ENCODE results near the gene CHD8. TPM values are rescaled to one million over a fixed set of nuclear protein-coding genes. Genes with fewer than 3 reads are reported as not detected.

Gene CHD8
- total RNA-seq, 1 experiment from 2014 or later: 64.7 TPM

DNA sequence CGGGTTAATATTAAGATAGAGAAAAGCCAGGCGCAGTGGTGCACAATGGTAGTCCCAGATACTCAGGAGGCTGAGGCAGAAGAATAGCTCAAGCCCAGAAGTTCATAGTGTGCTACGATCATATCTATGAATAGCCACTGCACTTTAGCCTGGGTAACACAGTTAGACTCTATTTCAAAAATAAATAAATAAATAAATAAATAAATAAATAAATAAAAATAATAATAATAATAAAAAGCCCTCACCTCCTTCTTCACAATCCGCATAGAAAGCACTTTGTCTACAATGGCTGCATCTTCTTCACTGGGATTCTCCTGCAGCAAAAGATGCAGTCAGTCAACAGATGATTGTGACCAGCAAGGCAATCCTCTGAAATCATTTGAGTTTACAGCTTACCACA lies 40.6 kb downstream of the CHD8 start:
- Histone ChIP-seq H3K27me3 (ENCODE audit: control insufficient read depth, insufficient read depth, low read length) (no peaks in the 10 kb centered on the region), H3K9me3 (ENCODE audit: control insufficient read depth, insufficient read depth, low read depth, low read length) (no peaks in the 10 kb centered on the region), H3K4me1 (ENCODE audit: control insufficient read depth, insufficient read depth, low read length) (no peaks in the 10 kb centered on the region), H3K27ac (ENCODE audit: low read length) (no peak overlapping the region), H3K4me3 (ENCODE audit: low read depth in 2 of 2, low read length in 2 of 2) (no peak overlapping the region), H3K36me3 (ENCODE audit: control insufficient read depth, insufficient read depth, low read length) (peaks cover 32% of the 10 kb centered on the region)
- intact Hi-C loops (cut with micrococcal nuclease; ENCODE audit: unreplicated experiment) (no loop called here), in situ Hi-C loops (cut with HindIII; ENCODE audit: low pct_unique_long_range_greater_than_20kb, low sequenced_read_pairs) (no loop called here)
- BruUV-seq (replicated peaks): no TSS peak
- ChIA-PET POLR2A (no interaction called here), CTCF (no interaction called here)
- TF ChIP-seq TCF7L2 (IDR thresholded peaks at IDR 0.05; ENCODE audit: low read depth, low read length) (no peak), POLR2AphosphoS5 (IDR thresholded peaks at IDR 0.05; ENCODE audit: low read depth, low read length) (no peak)
- TF ChIP-seq, protein P1, sequence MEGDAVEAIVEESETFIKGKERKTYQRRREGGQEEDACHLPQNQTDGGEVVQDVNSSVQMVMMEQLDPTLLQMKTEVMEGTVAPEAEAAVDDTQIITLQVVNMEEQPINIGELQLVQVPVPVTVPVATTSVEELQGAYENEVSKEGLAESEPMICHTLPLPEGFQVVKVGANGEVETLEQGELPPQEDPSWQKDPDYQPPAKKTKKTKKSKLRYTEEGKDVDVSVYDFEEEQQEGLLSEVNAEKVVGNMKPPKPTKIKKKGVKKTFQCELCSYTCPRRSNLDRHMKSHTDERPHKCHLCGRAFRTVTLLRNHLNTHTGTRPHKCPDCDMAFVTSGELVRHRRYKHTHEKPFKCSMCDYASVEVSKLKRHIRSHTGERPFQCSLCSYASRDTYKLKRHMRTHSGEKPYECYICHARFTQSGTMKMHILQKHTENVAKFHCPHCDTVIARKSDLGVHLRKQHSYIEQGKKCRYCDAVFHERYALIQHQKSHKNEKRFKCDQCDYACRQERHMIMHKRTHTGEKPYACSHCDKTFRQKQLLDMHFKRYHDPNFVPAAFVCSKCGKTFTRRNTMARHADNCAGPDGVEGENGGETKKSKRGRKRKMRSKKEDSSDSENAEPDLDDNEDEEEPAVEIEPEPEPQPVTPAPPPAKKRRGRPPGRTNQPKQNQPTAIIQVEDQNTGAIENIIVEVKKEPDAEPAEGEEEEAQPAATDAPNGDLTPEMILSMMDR (IDR thresholded peaks at IDR 0.05): no peak
- TF ChIP-seq, protein P2, sequence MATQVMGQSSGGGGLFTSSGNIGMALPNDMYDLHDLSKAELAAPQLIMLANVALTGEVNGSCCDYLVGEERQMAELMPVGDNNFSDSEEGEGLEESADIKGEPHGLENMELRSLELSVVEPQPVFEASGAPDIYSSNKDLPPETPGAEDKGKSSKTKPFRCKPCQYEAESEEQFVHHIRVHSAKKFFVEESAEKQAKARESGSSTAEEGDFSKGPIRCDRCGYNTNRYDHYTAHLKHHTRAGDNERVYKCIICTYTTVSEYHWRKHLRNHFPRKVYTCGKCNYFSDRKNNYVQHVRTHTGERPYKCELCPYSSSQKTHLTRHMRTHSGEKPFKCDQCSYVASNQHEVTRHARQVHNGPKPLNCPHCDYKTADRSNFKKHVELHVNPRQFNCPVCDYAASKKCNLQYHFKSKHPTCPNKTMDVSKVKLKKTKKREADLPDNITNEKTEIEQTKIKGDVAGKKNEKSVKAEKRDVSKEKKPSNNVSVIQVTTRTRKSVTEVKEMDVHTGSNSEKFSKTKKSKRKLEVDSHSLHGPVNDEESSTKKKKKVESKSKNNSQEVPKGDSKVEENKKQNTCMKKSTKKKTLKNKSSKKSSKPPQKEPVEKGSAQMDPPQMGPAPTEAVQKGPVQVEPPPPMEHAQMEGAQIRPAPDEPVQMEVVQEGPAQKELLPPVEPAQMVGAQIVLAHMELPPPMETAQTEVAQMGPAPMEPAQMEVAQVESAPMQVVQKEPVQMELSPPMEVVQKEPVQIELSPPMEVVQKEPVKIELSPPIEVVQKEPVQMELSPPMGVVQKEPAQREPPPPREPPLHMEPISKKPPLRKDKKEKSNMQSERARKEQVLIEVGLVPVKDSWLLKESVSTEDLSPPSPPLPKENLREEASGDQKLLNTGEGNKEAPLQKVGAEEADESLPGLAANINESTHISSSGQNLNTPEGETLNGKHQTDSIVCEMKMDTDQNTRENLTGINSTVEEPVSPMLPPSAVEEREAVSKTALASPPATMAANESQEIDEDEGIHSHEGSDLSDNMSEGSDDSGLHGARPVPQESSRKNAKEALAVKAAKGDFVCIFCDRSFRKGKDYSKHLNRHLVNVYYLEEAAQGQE (IDR thresholded peaks at IDR 0.05; ENCODE audit: insufficient read depth in 1 of 2, low read depth in 2 of 2, low read length in 1 of 2): no peak
- DNase-seq (ENCODE audit: low read depth, low spot score) (no peak), ATAC-seq (no peak)

DNA sequence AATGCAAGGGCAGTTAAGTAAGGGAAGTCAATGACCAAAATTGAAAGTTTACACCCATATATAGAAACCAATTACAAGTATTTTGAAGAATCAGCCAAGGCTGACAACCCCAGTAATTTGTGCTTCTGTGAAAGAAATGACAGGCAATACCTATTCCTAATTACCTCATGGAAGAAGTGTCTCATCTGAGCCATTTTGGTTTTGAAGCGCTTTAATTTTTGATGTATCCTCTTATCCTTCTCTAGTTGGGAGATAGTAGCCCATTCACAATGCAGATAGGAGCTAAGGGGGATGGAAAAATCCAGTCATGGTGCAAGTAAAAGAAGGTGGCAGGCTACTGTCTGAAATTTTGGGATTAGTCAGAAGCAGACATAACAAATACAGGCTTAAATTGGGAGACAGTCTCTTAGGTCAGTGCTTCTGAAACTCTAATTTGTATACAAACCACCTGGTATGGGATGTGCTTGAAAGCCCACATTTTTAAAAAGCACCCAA lies 41.7 kb downstream of the CHD8 start:
- ATAC-seq (no peak), DNase-seq (ENCODE audit: low read depth, low spot score) (no peak)
- H3K4me3 ChIP-seq (ENCODE audit: low read depth in 2 of 2, low read length in 2 of 2): no peak overlapping the region
- H3K36me3 ChIP-seq (ENCODE audit: control insufficient read depth, insufficient read depth, low read length): peaks cover 40% of the 10 kb centered on the region
- in situ Hi-C loops (cut with HindIII; ENCODE audit: low pct_unique_long_range_greater_than_20kb, low sequenced_read_pairs): no loop called here
- ChIA-PET CTCF (no interaction called here), POLR2A (no interaction called here)
- H3K27ac ChIP-seq (ENCODE audit: low read length): no peak overlapping the region
- TF ChIP-seq TCF7L2 (IDR thresholded peaks at IDR 0.05; ENCODE audit: low read depth, low read length) (no peak), SIN3A (IDR thresholded peaks at IDR 0.05; ENCODE audit: borderline replicate concordance, insufficient read depth, low read depth, low read length) (no peak), POLR2AphosphoS5 (IDR thresholded peaks at IDR 0.05; ENCODE audit: low read depth, low read length) (no peak)
- TF ChIP-seq, protein P2 (IDR thresholded peaks at IDR 0.05; ENCODE audit: insufficient read depth in 1 of 2, low read depth in 2 of 2, low read length in 1 of 2): no peak
- TF ChIP-seq, protein P1 (IDR thresholded peaks at IDR 0.05): no peak
- intact Hi-C loops (cut with micrococcal nuclease; ENCODE audit: unreplicated experiment): no loop called here
- H3K4me1 ChIP-seq (ENCODE audit: control insufficient read depth, insufficient read depth, low read length): no peaks in the 10 kb centered on the region
- no peaks in the 10 kb centered on the region for H3K27me3 ChIP-seq (ENCODE audit: control insufficient read depth, insufficient read depth, low read length)
- no peaks in the 10 kb centered on the region for H3K9me3 ChIP-seq (ENCODE audit: control insufficient read depth, insufficient read depth, low read depth, low read length)
- no TSS peak for BruUV-seq (replicated peaks)
